ENCODE measurements around the gene LRG1. TPM values are rescaled to one million over a fixed set of nuclear protein-coding genes. Genes with fewer than 3 reads are reported as not detected.

Gene LRG1
- polyA plus RNA-seq, 1 donor (not counting 4 experiments of a cell fraction or from before 2014, with no cell fraction given): 1.2 TPM

DNA sequence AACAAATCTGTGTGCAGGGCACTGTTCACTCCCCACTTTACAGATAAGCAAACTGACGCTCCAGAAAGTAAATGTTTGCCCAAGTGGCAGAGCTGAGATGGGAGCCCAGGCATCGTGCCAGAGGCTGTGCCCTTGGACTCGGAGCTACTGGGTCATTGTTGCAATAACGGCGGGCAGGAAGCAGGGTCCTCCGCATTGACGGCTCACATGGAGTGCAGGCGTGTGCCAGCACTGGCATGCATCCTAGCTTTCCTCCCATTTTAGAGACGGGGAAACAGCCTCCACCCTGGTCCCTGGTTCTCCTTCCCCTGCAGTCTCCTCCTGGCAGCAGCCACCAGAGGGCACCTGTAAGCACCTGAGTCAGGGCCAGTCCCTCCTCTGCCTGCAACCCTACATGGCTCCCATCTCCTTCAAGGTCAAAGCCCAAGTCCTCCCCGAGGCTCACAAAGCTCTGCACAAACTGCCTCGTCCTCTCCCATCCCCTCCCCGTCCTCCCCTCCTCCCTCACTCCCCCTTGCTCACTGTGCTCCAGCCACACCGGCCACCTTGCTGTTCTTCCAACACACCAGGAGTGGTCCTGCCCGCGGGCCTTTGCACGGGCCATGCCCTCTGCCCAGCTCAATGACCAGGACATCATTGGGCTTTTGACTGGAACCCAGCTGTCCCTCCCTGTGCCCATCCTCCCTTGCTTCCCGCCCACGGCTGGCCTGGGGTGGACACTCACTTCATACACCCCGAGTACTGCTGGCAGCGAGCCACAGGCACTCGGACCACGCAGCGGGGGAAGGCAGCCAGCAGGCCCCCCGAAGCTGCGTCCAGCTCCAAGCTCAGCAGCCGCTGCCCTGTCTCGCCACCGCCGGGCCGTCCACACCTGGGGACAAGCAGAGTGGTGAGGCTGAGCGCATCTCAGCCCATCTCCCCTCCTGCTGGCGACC, 7.7 kb upstream of the LRG1 start:
- Histone ChIP-seq H3K9me1 (ENCODE audit: control insufficient read depth, extremely low read depth, insufficient read depth, low read length) (no peaks in the 10 kb centered on the region), H3K4me2 (ENCODE audit: control insufficient read depth, extremely low read depth, insufficient read depth, low read depth, low read length) (no peak overlapping the region), H3K9ac (ENCODE audit: control insufficient read depth, extremely low read depth, insufficient read depth, low read length) (no peak overlapping the region), H3K9me3 (ENCODE audit: control insufficient read depth, low read depth, low read length) (no peaks in the 10 kb centered on the region), H2AFZ (ENCODE audit: control insufficient read depth, low read length) (no peak overlapping the region), H3K27me3 (ENCODE audit: control insufficient read depth, extremely low read depth, insufficient read depth, low read length) (no peaks in the 10 kb centered on the region), H3K4me1 (ENCODE audit: control insufficient read depth, extremely low read depth, insufficient read depth, low read length) (no peaks in the 10 kb centered on the region), H3K4me3 (ENCODE audit: control insufficient read depth in 2 of 3, extremely low read depth in 1 of 3, insufficient read depth in 2 of 3, low read depth in 1 of 3, low read length in 3 of 3) (no peak overlapping the region), H3K79me2 (ENCODE audit: control insufficient read depth, insufficient read depth, low read length) (no peaks in the 10 kb centered on the region), H3K27ac (ENCODE audit: control insufficient read depth, insufficient read depth, low read length) (no peak overlapping the region), H3K36me3 (ENCODE audit: control insufficient read depth in 2 of 2, extremely low read depth in 1 of 2, insufficient read depth in 2 of 2, low read length in 2 of 2) (no peaks in the 10 kb centered on the region), H4K20me1 (ENCODE audit: control insufficient read depth, extremely low read depth, insufficient read depth, low read length) (no peaks in the 10 kb centered on the region)
- DNase-seq (ENCODE audit: low read depth, low spot score): no peak
- FAIRE-seq: no peak
- dilution Hi-C loops (cut with MboI; ENCODE audit: extremely low pct_ligation_motif_present, low sequenced_read_pairs): no loop called here
- no peak for TF ChIP-seq EZH2 (IDR thresholded peaks at IDR 0.05; ENCODE audit: low read length)
- TF ChIP-seq, protein P1, sequence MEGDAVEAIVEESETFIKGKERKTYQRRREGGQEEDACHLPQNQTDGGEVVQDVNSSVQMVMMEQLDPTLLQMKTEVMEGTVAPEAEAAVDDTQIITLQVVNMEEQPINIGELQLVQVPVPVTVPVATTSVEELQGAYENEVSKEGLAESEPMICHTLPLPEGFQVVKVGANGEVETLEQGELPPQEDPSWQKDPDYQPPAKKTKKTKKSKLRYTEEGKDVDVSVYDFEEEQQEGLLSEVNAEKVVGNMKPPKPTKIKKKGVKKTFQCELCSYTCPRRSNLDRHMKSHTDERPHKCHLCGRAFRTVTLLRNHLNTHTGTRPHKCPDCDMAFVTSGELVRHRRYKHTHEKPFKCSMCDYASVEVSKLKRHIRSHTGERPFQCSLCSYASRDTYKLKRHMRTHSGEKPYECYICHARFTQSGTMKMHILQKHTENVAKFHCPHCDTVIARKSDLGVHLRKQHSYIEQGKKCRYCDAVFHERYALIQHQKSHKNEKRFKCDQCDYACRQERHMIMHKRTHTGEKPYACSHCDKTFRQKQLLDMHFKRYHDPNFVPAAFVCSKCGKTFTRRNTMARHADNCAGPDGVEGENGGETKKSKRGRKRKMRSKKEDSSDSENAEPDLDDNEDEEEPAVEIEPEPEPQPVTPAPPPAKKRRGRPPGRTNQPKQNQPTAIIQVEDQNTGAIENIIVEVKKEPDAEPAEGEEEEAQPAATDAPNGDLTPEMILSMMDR (optimal IDR thresholded peaks at IDR 0.05 in 1 of 3, IDR thresholded peaks at IDR 0.05 in 1 of 3, conservative IDR thresholded peaks at IDR 0.05 in 1 of 3; ENCODE audit: extremely low read depth in 1 of 3, insufficient read depth in 2 of 3, low read length in 3 of 3): peak; percentile 62 to 73 (median 72)

DNA sequence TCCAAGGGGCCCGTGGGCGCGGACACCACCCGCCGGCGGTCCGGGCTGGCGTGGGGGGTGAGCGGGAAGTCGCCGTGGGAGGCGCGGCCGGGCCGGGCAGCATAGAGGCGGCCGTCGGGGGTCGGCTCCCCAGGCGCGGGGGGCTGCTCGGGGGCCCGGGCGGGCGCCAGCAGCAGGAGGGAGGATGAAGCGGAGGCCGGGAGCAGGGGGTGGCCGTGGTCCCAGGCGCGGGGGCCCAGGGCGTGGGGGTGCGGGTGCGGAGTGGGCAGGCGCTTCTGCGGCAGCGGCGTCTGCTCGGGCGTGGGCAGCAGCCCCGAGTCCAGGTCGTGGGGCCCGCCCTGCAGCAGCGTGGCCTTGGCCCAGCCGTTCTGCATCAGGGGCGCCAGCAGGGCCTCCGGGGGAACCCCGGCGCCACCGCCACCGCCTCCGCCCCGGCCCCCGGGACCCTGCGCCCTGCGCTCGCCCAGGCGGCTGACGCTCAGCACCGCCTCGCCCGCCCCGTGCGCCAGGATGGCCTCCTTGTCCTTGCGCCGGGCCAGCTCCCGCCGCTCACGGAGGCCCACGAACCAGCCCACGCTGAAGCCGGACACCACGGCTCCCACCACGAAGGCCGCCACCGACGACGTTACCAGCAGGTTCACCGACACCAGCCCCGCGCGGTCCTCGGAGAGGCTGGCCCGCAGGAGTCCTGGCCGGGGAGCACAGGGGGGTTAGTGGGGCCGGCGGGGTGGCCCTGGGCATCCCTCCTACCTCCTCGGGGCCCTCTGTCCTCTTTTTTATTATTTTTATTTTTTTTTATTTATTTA, 4.2 kb upstream of the LRG1 start:
- Histone ChIP-seq H3K36me3 (ENCODE audit: control insufficient read depth in 2 of 2, extremely low read depth in 1 of 2, insufficient read depth in 2 of 2, low read length in 2 of 2) (no peaks in the 10 kb centered on the region), H3K9me1 (ENCODE audit: control insufficient read depth, extremely low read depth, insufficient read depth, low read length) (no peaks in the 10 kb centered on the region), H3K4me2 (ENCODE audit: control insufficient read depth, extremely low read depth, insufficient read depth, low read depth, low read length) (no peak overlapping the region), H3K27ac (ENCODE audit: control insufficient read depth, insufficient read depth, low read length) (no peak overlapping the region), H3K9me3 (ENCODE audit: control insufficient read depth, low read depth, low read length) (no peaks in the 10 kb centered on the region), H3K9ac (ENCODE audit: control insufficient read depth, extremely low read depth, insufficient read depth, low read length) (no peak overlapping the region), H3K4me1 (ENCODE audit: control insufficient read depth, extremely low read depth, insufficient read depth, low read length) (peaks cover 7% of the 10 kb centered on the region), H3K79me2 (ENCODE audit: control insufficient read depth, insufficient read depth, low read length) (no peaks in the 10 kb centered on the region), H3K4me3 (ENCODE audit: control insufficient read depth in 2 of 3, extremely low read depth in 1 of 3, insufficient read depth in 2 of 3, low read depth in 1 of 3, low read length in 3 of 3) (no peak overlapping the region), H2AFZ (ENCODE audit: control insufficient read depth, low read length) (no peak overlapping the region), H3K27me3 (ENCODE audit: control insufficient read depth, extremely low read depth, insufficient read depth, low read length) (no peaks in the 10 kb centered on the region), H4K20me1 (ENCODE audit: control insufficient read depth, extremely low read depth, insufficient read depth, low read length) (no peaks in the 10 kb centered on the region)
- FAIRE-seq (no peak), DNase-seq (ENCODE audit: low read depth, low spot score) (no peak)
- dilution Hi-C loops (cut with MboI; ENCODE audit: extremely low pct_ligation_motif_present, low sequenced_read_pairs): no loop called here
- TF ChIP-seq, protein P1 (optimal IDR thresholded peaks at IDR 0.05 in 1 of 3, IDR thresholded peaks at IDR 0.05 in 1 of 3, conservative IDR thresholded peaks at IDR 0.05 in 1 of 3; ENCODE audit: extremely low read depth in 1 of 3, insufficient read depth in 2 of 3, low read length in 3 of 3): no peak
- TF ChIP-seq EZH2 (IDR thresholded peaks at IDR 0.05; ENCODE audit: low read length): no peak
